GM21786 (cell line): Measurements from ENCODE around the gene CYLD.

Experiments used
- ATAC-seq: cut with Tn5 transposase; IDR thresholded peaks from one replicate; pipeline ENCODE4 v1.9.1; 2021; ENCODE audit not compliant: unreplicated experiment

CYLD gene

DNA sequence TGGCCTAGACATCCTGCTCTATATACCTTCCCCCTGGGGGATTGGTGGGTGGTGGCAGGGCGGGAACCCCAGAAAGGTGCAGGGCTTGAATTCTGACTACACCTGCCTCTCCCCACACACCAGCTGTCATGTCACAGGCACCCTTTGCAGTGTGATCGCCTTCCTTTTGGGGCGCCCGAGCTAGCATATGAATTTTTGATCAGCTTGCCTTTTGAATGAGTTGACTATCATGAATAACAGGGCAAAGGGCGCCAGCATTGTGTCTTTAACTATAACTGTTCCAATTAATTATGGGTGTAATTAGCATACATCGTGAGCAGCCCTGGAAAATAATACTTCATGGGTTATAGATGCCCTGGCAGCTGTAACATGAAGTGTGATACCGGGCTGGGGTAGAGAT is 72.7 kb downstream of the CYLD start:
- no peak for ATAC-seq

DNA sequence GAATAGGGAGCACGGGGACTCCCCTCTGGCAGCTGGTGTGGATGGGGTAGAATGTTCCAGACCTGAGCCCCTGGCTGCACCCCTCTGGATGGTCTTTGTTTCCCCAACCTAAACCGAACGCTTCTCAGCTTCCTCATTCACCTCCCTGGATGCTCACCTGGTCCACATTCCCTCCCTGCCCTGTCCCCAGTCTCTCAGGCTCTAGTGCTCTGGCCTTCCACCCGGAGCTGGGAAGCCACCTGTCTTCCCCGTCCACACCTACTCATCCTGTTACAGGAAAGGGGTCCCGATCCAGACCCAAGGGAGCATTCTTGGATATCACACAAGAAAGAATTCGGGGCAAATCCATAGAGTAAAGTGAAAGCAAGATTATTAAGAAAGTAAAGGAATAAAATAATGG is 73.5 kb downstream of the CYLD start:
- ATAC-seq, result no peak

DNA sequence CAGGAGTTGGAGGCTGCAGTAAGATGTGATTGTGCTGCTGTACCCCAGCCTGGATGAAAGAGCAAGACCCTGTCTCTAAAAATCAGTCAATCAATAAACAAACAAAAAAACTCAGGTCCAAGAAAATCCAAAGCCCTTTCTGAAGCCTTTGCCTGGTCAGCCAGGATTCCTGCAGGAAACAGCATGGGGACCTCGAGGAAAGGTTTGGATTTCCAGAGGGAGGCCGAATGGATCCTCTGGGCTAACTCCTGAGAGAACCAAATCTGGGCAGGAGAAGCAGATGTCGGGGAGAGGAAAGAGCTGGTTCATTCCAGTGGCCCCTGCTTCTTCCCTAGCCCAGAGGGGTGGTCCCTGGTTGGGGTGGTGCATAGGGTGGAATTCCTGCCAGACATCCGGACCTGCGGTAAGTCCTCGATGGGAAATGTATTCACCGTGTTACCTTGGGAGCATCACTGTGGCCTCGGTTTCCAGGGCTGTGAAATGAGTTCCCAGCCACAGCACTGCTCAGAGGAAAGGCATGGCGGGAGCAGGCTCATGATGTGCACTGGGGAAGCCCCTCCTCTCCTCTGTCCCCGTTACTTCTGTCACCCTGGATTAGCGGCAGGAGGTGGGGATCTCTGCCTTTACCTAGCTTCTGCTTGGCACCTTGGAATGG is 75.1 kb downstream of the CYLD start:
- no peak for ATAC-seq

DNA sequence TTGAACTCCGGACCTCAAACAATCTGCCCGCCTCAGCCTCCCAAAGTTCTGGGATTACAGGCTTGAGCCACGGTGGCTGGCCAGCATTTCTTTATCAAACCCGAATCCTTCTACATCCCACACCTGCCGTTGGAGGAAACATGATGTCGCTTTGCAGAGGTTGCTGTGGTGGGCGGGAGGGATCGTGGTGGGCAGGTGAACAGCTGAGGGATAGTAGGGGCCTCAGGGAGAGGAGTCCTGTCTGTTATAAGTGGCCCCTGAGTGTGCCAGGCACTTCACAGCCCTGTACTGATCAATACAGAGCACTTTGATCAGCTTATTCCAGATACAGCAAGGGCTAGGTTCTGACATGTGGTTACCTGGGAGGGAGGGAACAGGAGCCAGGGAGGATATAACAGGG is 76.5 kb downstream of the CYLD start:
- ATAC-seq, result no peak

DNA sequence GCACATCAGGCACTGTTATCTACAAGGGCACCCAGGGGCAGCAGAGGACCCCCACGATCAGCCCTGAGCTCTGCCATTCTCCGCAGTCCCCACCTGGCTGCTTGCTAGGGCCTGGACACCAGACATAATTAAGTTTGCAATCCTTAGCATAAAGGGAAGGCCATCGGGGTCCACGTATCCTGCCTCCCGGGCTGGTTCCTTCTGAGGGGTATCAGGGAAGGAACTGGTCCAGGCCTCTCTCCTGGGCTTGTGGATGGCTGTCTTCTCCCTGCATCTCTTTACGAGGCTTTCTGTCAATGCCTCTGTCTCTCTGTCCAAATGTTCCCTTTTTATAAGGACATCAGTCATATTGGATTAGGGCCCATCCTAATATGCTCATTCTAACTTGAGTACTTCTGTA is 77.8 kb downstream of the CYLD start:
- no peak for ATAC-seq

DNA sequence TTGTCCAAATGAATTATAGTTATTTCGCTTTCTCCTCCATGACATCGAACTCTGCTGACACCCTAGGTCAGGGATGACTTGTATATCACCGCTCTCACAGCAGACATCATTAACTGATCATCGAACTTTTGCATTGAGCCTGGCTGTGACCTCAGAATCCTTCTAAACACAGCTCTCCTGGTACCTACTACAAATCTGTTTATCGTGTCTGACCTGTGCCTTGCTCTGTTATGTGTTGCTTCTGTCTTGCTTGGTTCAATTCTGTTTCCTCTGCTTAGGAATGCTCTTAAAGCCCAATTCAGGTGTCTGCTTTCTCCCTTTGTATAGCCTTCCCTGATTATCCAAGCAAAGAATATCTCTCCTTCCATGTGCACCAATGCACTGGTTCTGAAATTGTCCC is 78.3 kb downstream of the CYLD start:
- ATAC-seq, result no peak

DNA sequence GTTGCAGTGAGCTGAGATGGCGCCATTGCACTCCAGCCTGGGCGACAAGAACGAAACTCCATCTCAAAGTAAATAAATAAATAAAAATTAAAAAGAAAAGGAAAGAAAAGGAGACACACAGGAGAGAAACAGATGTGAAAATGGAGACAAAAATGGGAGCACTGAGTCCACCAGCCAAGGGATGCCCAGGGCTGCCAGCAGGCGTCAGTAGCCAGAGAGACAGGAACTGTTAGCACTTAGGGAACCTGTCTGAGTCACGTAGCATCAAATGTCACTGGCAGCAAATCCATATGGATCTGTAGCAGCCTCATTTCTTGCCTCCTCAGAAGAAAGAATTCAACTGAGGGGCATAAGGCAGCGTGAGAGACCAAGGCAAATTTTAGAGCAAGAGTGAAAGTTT is 79.7 kb downstream of the CYLD start:
- no peak for ATAC-seq

DNA sequence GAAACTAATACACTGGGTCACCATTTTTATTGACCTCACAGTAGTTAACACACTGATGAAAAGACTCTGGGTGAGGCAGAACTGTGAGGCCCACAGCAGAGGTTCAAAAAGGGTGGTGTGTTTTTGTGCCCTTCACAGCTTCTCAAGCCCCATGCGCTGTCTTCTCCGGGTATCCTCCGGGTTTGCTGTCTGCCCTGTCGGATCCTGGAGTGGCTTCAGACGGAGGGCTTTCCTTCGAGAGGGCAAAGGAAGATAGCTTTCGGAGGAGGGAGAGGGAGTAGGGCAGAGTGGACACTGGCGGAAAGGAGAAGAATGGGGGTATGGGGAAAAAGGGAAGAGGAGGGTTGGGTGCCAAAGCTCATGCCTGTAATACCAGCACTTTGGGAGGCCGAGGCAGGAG is 80.8 kb downstream of the CYLD start:
- ATAC-seq, result no peak

DNA sequence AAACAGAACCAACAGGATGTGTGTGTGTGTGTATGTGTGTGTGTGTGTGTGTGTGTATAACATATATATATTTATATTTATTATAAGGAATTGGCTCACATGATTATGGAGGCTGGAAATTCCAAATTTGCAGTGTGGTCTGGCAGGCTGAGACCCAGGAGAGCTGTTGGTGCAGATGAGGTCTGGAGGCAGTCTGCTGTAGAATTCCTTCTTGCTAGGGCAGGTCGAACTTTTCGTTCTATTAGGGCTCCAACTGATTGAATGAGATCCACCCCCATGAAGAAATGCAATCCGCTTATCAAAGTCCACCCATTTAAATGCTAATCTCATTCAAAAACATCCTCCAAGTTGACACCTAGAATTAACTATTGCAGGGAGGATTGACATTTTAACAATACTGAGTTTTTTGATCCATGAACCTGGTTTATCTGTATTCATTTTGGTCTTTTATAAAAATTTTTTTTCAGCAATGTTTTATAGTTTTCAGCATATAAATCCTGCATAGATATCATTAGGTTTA is 85.0 kb downstream of the CYLD start:
- no peak for ATAC-seq

DNA sequence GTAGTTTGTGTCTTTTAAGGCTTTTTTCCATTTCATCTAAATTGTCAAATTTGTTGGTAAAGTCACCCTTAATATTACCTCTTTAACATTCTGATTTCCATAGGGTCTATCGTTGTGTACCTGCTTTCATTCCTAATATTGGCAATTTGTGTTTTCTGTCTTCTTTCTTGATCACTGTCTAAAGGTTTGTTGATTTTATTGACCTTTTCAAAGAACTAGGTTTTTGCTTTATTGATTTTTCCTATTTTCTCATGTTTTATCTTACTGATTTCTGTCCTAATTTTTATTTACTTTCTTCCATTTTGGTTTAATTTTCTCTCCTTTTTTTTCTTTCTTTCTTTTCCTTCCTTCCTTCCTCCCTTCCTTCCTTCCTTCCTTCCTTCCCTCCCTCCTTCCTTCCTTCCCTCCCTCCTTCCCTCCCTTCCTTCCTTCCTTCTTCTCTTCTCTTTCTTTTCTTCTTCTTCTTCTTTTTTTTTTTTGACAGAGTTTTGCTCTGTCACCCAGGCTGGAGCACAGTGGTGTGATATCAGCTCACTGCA is 86.3 kb downstream of the CYLD start:
- no peak for ATAC-seq

DNA sequence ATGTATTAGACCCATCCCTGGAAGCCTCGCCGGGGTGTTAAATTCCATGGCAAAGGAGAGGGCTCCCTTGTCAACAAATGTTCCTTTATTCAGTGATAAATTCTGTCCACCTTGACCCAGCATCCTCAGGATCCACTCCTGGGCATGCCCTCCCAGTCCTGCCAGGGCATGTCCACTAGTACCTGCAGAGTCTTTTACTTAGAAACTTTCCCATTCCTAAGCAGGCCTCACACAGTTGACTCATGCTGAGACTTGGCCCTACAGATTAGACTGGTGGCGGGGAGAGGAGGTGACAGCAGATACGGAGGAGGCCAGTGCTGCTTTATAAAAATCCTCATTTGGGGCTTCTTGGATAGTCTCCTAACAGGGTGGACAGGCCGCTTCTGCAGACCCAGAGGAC is 88.8 kb downstream of the CYLD start:
- ATAC-seq, result no peak

DNA sequence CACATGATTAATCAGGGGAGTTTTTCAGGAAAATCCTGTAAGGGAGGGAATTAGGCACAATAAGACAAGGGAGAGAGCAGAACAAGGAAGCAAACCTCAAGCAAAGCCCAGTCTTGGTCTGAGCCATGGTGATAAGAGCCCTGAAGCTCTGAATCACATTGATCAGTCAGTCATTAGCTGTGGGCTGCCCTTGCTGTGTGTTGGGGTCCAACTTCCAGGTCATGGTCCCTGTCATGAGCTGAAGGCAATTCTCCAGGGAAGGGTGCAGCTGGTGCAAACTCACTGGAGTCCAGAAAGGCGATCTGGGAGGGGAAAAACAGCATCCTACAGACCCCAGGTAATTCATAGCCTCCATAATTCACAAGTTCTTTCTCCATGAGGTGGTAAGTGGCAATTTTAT is 89.9 kb downstream of the CYLD start:
- no peak for ATAC-seq

DNA sequence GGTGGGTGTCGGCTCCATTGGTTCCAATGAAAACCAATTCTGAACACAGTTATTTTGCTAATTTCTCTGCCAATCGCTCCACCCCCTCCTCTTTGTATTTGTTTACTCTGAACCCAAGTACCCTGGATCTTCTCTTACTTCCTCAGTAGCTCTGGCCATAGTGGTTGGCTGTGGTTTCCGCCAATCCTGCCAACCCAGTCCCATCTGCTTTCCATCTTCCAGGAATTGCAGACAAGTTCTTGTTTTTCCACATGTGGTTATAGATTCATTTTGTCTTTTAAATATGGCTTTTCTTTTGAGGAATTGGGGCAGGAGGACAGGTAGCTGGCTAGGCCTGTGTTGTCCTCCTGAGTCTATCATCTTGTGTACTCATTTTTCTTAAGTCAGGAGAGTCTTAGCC is 92.0 kb downstream of the CYLD start:
- ATAC-seq, result no peak

DNA sequence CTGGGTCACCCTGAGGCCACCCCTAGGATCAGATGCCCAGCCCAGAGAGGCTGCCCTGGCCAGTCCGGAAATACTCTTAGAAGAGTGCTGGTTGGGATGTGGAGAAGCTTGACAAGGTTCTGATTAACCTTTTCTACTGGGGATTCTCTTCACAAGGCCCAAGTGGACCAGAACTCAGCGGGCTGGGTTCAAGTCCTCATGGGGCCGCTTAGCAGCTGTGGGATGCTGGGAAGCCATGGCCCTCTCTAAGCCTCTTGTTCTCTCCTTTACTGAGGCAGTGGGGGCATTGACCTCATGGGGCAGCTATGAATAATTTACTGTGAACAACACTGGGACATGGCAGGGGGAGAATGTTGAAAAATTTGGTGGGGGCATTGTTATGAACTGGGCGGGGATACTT is 92.8 kb downstream of the CYLD start:
- ATAC-seq, result no peak

DNA sequence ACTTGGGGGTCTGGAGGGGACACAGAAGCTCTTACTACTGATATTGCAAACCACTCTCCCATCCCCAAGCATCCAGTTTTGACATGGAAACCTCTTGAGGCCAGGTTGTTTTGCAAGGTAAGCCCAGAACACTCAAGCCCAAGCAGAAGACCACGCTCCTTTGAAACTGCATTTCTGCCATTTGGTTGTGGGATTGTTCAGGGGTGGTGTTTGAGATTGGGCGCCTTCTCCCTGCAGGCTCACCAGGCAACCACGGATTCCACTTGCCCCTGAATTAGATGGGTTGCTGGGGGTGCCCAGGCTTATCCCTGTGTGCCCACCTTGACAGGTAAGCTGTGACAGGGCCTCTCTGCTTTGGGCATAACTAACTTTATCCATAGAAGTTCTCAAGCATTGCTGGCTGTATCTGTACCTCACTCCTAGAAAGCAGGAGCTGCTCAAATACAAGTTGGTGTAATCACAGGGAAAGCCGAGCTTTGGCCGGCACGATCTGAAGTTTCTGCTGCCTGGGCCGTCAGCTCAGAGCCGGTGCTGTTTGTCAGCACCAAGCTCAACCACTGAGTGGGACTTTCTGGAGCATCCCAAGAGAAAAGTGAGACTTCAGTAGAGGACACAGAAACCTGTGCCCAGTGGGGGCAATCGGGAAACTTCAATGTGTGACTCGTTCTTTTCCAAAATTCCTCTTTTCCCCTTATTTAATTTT is 93.6 kb downstream of the CYLD start:
- ATAC-seq, result no peak

DNA sequence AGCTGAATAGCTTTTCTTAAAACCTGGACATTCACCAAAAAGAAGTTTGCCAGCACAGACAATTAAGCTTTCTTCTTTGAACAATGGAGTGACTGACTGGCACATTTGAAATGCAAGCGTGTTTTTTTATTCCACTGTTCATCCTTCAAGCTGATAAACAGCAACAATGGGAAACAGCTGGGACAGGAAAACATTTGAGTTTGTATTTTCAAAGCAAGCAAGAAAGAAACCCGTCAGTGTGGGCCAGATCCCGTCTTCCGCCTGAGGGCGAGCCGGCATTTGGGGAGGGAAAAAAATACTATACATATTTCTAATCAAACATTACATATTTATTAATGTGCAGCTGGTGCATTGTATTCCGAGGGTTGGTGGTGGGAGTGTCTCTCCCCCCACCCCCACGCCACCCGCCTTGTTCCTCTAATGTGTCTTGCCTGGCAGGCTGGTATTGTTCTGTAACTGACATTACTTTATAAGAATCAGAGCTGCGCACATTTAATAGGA is 94.3 kb downstream of the CYLD start:
- ATAC-seq, result no peak

DNA sequence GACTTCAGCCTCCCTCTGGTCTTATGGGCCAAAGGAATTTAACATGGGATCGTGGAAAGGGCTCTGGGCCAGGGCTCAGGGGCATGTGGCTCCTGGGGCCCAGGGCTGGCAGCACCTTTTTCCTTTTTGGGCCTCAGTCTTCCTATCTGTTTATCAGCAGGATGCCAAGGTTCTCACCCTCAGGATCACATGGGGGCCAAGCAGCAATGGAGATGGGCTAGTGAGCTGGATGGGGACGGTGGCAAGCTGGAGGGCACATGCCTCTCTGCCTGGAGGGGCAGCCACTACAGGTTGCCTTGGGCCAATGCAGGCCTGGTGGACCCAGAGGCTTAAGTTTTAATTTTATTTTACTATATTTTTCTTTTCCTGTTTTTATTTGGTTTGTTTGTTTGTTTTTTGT is 95.4 kb downstream of the CYLD start:
- no peak for ATAC-seq

DNA sequence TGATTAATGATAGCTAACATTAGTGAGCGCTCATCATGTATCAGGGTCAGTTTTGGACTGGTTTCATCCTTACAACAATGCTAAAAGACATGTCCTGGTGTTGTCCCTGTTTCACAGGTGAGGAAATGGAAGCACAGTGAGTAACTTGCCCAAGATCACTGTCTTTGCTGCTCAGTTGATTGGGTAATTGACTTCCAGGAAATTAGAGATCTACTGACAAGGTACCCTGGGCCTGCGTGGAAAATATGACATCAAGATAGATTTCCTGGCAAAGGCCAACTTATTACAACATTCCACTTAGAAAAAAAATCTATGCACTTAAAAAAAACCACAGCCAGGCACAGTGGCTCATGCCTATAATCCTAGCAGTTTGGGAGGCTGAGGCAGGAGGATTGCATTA is 96.3 kb downstream of the CYLD start:
- ATAC-seq, result no peak

DNA sequence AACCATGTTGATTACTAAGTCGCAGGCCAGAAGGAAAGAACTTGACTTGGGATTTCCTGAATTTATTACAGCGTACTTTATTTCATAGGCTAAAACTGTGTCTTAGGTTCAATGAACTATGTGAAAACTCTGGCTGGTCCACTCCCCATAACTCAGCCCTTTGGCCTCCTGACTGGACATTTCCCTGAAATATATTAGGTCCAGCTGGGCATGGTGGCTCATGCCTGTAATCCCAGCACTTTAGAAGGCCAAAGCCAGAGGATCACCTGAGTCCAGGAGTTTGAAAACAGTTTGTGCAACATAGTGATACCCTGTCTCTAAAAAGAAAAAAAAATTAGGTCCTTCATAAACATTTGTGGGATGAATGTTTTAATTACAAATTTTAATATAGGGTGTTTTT is 97.0 kb downstream of the CYLD start:
- ATAC-seq, result no peak

DNA sequence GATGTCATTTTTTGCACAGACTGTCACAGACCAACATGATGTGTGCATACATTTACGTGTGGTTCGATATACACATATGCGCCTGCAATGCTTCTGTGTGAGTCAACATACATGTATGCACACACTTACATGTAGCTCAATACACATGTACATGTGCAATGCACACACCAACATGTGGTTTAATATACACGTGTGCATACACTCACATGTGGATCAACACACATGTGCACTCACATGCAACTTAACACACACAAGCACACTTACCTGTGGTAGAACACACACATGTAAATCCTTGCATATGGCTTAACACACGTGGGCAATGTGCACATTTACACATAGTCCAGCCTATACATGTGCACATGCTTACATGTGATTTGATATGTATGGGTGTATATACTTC is 97.5 kb downstream of the CYLD start:
- no peak for ATAC-seq

DNA sequence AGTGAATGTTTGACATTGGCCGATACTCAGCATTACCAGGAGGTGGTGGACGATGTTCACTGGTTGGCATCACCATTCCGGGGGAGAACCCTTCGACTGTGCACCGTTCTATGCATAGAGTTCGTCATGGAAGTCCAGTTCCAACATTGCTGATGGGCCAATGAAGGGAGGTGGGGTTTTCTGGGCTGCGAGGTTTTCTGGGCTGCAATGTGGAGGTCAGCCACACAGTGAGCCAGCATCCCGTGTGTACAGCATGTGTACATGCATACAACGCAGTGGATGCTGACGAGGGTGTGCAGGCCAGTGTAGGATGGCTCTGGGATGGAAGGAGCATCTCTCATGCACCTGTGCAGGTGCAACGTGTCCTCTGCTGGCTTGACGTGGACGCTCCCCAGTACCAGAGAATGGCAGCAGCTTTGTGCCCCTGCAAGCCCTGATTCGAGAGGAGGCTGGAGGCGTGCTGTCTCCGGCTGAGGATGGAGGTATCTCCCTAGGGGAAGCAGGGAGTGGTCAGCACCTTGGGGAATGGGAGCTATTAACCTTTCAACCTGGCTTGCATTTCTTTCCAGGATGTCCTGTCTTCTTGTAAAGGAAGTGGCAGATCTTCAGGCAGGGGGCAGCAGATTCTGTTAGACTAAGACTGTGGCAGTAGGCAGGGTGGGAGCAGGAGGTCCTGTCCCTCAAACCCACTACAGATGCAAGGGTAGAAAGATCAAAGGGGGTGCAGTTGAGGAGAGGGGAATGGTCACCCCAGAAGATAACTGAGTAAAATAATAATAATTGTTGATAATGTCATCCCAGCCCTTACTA is 98.2 kb downstream of the CYLD start:
- ATAC-seq, result no peak
